MM.1S (cell line): ENCODE measurements around the gene SHISA7.
"Not testable (repeated sequence)": the region's sequence is repeated elsewhere in the genome, so short reads cannot be mapped to it uniquely, and the experiment has no call there.

ENCODE experiments used
- DNase-seq: peaks from one replicate; pipeline ENCODE4 v3.0.0-alpha.2; 2015
- H2AFZ ChIP-seq: fragments of 300-600 bp; sonication (generic); 2 replicates; pipeline ENCODE4 v1.6.0; 2016; ENCODE audit warnings: antibody characterized with exemption, low read length
- H3F3A ChIP-seq: fragments of 300-600 bp; sonication (generic); 2 replicates; pipeline ENCODE4 v1.6.1; 2016; ENCODE audit warnings: mild to moderate bottlenecking, antibody characterized with exemption, low read length, moderate library complexity, mixed read lengths; ENCODE audit not compliant: insufficient read depth
- H3K27ac ChIP-seq: fragments of 300-600 bp; sonication (generic); 2 replicates; pipeline ENCODE4 v1.5.1; 2016; ENCODE audit warnings: mild to moderate bottlenecking, low read length
- H3K27me3 ChIP-seq: fragments of 300-600 bp; sonication (generic); replicated peaks from 2 replicates; pipeline ENCODE4 v1.6.0; 2016; ENCODE audit warnings: low read length; ENCODE audit not compliant: insufficient read depth
- H3K36me3 ChIP-seq: fragments of 300-600 bp; sonication (generic); replicated peaks from 2 replicates; pipeline ENCODE4 v1.6.1; 2016; ENCODE audit warnings: mild to moderate bottlenecking, low read length, mixed read lengths; ENCODE audit not compliant: insufficient read depth
- H3K4me1 ChIP-seq: fragments of 300-600 bp; sonication (generic); 2 replicates; pipeline ENCODE4 v1.6.1; 2016; ENCODE audit warnings: low read length, mixed read lengths
- H3K4me2 ChIP-seq: fragments of 300-600 bp; sonication (generic); 2 replicates; pipeline ENCODE4 v1.6.0; 2016; ENCODE audit warnings: low read depth, low read length
- H3K4me3 ChIP-seq: fragments of 300-600 bp; sonication (generic); 2 replicates; pipeline ENCODE4 v1.5.1; 2016; ENCODE audit warnings: low read length, mixed read lengths
- H3K79me2 ChIP-seq: fragments of 300-600 bp; sonication (generic); 2 replicates; pipeline ENCODE4 v1.6.1; 2016; ENCODE audit warnings: mixed run types, low read length, mixed read lengths
- H3K9ac ChIP-seq: fragments of 300-600 bp; sonication (generic); 2 replicates; pipeline ENCODE4 v1.6.1; 2016; ENCODE audit warnings: low read length, mixed read lengths
- H3K9me2 ChIP-seq: fragments of 300-600 bp; sonication (generic); replicated peaks from 2 replicates; pipeline ENCODE4 v1.6.1; 2016; ENCODE audit warnings: mild to moderate bottlenecking, low read length, mixed read lengths; ENCODE audit not compliant: insufficient read depth
- H3K9me3 ChIP-seq: fragments of 300-600 bp; sonication (generic); replicated peaks from 2 replicates; pipeline ENCODE4 v1.6.1; 2016; ENCODE audit warnings: mild to moderate bottlenecking, low read length, mixed read lengths; ENCODE audit not compliant: insufficient read depth
- H4K20me1 ChIP-seq: fragments of 300-600 bp; sonication (generic); 2 replicates; pipeline ENCODE4 v1.6.1; 2016; ENCODE audit warnings: mild to moderate bottlenecking, low read length, moderate library complexity, mixed read lengths; ENCODE audit not compliant: insufficient read depth
- EZH2 ChIP-seq: fragments of 300-600 bp; sonication (generic); optimal IDR thresholded peaks from 2 replicates; pipeline ENCODE3; 2017; ENCODE audit warnings: low read depth, mild to moderate bottlenecking, antibody characterized with exemption, low read length, mixed read lengths
- EZH2phosphoT487 ChIP-seq: fragments of 300-600 bp; sonication (generic); IDR thresholded peaks from 2 replicates; pipeline ENCODE4 v1.6.1; 2018; ENCODE audit warnings: antibody characterized with exemption, low read length
- TF ChIP-seq, protein P1 (sequence below): fragments of 300-600 bp; sonication (generic); IDR thresholded peaks from 2 replicates; pipeline ENCODE4 v1.5.1; 2016; ENCODE audit warnings: antibody characterized with exemption, low read length, mixed read lengths

The SHISA7 gene

DNA sequence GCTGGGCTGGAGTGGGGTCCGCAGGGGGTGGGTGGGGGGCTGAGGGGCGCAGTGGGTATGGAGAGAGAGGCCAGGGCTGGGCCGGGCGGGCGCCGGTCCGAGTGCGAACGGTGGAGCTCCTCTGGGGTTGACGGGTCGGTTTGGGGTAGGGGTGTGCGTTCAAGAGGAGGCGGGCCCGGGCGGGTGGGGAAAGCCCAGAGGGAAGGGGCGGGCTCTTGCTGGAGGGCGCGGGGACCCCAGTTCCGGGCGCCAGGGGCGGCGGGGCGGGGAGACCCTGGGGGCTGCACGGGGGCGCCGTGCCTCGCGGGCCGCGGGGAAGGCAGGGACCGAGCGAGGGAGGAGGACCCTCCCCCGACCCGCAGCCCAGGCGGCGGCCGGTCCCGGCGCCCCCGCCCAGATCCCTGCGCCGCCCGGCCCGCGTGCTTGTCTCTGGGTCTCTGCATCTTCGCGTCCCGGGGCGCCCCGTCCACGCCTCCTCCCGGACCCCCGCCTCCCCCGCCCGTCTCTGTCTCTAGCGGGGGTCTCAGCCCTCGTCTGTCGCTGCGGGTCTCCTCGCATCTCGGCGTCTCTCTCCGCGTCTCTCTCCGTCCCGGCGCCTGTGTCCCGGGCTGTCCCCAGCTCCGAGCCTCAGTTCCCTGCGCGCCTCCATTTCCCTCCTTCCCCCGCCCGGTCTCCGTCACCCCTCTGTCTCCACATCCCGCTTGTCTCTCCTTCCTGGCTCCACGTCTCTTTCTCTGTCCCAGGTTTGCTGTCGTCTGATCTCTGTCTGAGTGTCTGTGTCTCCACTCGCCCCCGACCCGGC, 8.3 kb upstream of the SHISA7 start:
- no peaks in the 10 kb centered on the region for H3K79me2 ChIP-seq
- no peak for DNase-seq
- H3K27ac ChIP-seq = no peak overlapping the region
- H4K20me1 ChIP-seq = no peaks in the 10 kb centered on the region
- no peak overlapping the region for H2AFZ ChIP-seq
- no peak overlapping the region for H3K4me3 ChIP-seq
- no peak overlapping the region for H3K9ac ChIP-seq
- H3K9me2 ChIP-seq = no peaks in the 10 kb centered on the region
- H3K4me1 ChIP-seq = no peaks in the 10 kb centered on the region
- H3K27me3 ChIP-seq = peaks cover 36% of the 10 kb centered on the region
- H3K9me3 ChIP-seq = no peaks in the 10 kb centered on the region
- no peaks in the 10 kb centered on the region for H3F3A ChIP-seq
- TF ChIP-seq EZH2phosphoT487 (no peak), EZH2 (no peak)
- TF ChIP-seq, protein P1, sequence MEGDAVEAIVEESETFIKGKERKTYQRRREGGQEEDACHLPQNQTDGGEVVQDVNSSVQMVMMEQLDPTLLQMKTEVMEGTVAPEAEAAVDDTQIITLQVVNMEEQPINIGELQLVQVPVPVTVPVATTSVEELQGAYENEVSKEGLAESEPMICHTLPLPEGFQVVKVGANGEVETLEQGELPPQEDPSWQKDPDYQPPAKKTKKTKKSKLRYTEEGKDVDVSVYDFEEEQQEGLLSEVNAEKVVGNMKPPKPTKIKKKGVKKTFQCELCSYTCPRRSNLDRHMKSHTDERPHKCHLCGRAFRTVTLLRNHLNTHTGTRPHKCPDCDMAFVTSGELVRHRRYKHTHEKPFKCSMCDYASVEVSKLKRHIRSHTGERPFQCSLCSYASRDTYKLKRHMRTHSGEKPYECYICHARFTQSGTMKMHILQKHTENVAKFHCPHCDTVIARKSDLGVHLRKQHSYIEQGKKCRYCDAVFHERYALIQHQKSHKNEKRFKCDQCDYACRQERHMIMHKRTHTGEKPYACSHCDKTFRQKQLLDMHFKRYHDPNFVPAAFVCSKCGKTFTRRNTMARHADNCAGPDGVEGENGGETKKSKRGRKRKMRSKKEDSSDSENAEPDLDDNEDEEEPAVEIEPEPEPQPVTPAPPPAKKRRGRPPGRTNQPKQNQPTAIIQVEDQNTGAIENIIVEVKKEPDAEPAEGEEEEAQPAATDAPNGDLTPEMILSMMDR = no peak
- no peak overlapping the region for H3K4me2 ChIP-seq
- H3K36me3 ChIP-seq = no peaks in the 10 kb centered on the region

DNA sequence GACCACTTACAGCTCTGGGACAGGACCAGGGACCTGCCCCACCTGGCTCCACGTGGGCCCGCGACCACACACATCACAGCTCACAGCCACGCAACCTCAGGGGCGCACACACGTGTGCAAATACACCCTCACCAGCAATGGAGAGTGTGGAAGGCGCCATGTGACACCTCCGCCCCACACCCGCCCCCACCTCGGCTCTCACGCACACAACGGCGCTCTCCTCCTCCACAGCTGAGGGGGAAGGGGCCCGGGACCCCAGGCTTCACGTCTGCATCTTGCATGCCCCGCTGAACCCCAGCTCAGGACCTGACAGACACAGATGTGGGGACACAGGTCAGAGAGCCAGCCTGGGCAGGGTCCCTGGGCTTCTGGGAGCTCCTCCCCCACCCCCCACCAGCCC, 6.4 kb upstream of the SHISA7 start:
- H3K4me3 ChIP-seq = no peak overlapping the region
- no peaks in the 10 kb centered on the region for H3K9me2 ChIP-seq
- no peak overlapping the region for H3K4me2 ChIP-seq
- H2AFZ ChIP-seq = no peak overlapping the region
- TF ChIP-seq EZH2phosphoT487 = no peak
- TF ChIP-seq, protein P1 = no peak
- TF ChIP-seq EZH2 = no peak
- no peaks in the 10 kb centered on the region for H3K9me3 ChIP-seq
- H3K27ac ChIP-seq = no peak overlapping the region
- H3K79me2 ChIP-seq = no peaks in the 10 kb centered on the region
- no peak for DNase-seq
- no peak overlapping the region for H3K9ac ChIP-seq
- H3K36me3 ChIP-seq = no peaks in the 10 kb centered on the region
- peaks cover 53% of the 10 kb centered on the region for H3K27me3 ChIP-seq
- no peaks in the 10 kb centered on the region for H4K20me1 ChIP-seq
- no peaks in the 10 kb centered on the region for H3K4me1 ChIP-seq
- H3F3A ChIP-seq = no peaks in the 10 kb centered on the region

GRCh38 chr19:55448175-55448490, 5.0 kb upstream of the SHISA7 start:
- H3K27me3 ChIP-seq = peaks cover 66% of the 10 kb centered on the region
- H4K20me1 ChIP-seq, H3K4me2 ChIP-seq, H3K9me2 ChIP-seq, H3F3A ChIP-seq, H3K27ac ChIP-seq, H3K9ac ChIP-seq, H3K4me3 ChIP-seq, H2AFZ ChIP-seq, H3K36me3 ChIP-seq, DNase-seq, H3K9me3 ChIP-seq, H3K79me2 ChIP-seq, H3K4me1 ChIP-seq: not testable (repeated sequence)

- no peak for DNase-seq
- no peak overlapping the region for H3K27ac ChIP-seq
- peaks cover 68% of the 10 kb centered on the region for H3K27me3 ChIP-seq
- no peaks in the 10 kb centered on the region for H3F3A ChIP-seq
- H3K9me2 ChIP-seq = no peaks in the 10 kb centered on the region
- H4K20me1 ChIP-seq = no peaks in the 10 kb centered on the region
- TF ChIP-seq, protein P1 = no peak
- TF ChIP-seq EZH2 = no peak
- TF ChIP-seq EZH2phosphoT487 = no peak
- no peaks in the 10 kb centered on the region for H3K9me3 ChIP-seq
- H3K4me2 ChIP-seq = no peak overlapping the region
- H3K9ac ChIP-seq = no peak overlapping the region
- no peaks in the 10 kb centered on the region for H3K36me3 ChIP-seq
- H3K4me1 ChIP-seq = no peaks in the 10 kb centered on the region
- no peak overlapping the region for H3K4me3 ChIP-seq
- no peaks in the 10 kb centered on the region for H3K79me2 ChIP-seq
- no peak overlapping the region for H2AFZ ChIP-seq
These were observed 4.5 kb upstream of the SHISA7 start for GRCh38 chr19:55447421-55448174.
